C4-2B (cell line): ENCODE data around the gene ENPP6.

Experiments used
- ZFX ChIP-seq: fragments of 450-650 bp; IDR thresholded peaks from 2 replicates; pipeline ENCODE4 v1.6.1; 2017
- TF ChIP-seq, protein P1 (sequence below): fragments of 450-650 bp; conservative IDR thresholded peaks from 2 replicates; pipeline ENCODE4 v1.5.1; 2017; ENCODE audit warnings: mild to moderate bottlenecking

GRCh38 chr4:184190711-184191110, 27.0 kb downstream of the ENPP6 start:
- TF ChIP-seq, protein P1, sequence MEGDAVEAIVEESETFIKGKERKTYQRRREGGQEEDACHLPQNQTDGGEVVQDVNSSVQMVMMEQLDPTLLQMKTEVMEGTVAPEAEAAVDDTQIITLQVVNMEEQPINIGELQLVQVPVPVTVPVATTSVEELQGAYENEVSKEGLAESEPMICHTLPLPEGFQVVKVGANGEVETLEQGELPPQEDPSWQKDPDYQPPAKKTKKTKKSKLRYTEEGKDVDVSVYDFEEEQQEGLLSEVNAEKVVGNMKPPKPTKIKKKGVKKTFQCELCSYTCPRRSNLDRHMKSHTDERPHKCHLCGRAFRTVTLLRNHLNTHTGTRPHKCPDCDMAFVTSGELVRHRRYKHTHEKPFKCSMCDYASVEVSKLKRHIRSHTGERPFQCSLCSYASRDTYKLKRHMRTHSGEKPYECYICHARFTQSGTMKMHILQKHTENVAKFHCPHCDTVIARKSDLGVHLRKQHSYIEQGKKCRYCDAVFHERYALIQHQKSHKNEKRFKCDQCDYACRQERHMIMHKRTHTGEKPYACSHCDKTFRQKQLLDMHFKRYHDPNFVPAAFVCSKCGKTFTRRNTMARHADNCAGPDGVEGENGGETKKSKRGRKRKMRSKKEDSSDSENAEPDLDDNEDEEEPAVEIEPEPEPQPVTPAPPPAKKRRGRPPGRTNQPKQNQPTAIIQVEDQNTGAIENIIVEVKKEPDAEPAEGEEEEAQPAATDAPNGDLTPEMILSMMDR: no peak
- TF ChIP-seq ZFX: no peak
